ENCODE results near the gene COL5A1.

DNA sequence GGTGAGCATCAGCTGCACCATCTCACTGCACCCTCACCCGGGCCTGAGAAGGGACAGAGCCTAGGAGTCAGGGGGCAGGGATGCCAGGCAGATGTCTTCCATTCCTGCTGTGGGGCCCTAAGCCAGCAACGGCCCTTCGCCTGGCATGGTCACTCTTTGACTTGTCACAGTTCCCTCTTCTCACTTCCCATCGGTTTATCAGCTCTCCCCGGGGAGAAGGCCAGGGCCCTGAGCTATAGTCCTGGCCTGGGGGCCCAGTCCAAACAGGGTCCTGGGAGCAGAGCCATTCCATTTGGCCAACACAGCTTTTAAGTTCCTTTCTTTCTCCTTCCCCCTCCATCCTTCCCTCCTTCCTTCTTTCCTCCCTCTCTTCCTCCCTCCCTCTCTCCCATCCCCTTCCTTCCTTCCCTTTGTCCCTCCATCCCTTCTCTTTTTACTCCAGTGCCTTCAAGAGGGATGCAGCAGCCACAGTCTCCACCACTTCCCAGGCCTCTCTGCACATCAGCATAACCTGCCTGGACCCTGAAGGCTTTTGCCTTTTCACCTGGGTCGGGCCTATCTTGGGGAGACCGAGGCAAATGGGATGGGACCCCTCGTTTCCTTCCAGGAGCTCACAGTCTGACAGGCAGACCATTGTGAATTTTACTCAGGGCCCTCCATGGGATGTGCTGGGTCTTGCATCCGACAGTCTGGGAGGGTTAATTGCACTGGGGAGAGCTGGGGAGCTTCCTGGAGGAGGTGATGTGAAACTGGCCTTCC, 4.2 kb downstream of the COL5A1 start:
- no peak for TF ChIP-seq CTCF (IDR thresholded peaks at IDR 0.05)
- no peak for TF ChIP-seq EZH2 (IDR thresholded peaks at IDR 0.05)
